H1 (cell line): ENCODE measurements around the gene ITPRIPL2. TPM values are rescaled to one million over a fixed set of nuclear protein-coding genes. Genes with fewer than 3 reads are reported as not detected.

Experiments used
- BRCA1 ChIP-seq: IDR thresholded peaks from 2 replicates; pipeline ENCODE4 v1.6.1; 2012; ENCODE audit warnings: low read depth, low read length, improper control_type of control experiment
- RBBP5 ChIP-seq: IDR thresholded peaks from 2 replicates; pipeline ENCODE4 v1.7.1; 2012; ENCODE audit warnings: low read depth, mild to moderate bottlenecking, inconsistent platforms, low read length, moderate library complexity, borderline replicate concordance
- SIX5 ChIP-seq: IDR thresholded peaks from 2 replicates; pipeline ENCODE4 v1.6.1; 2011; ENCODE audit warnings: mild to moderate bottlenecking, low read depth, low read length
- SP1 ChIP-seq: IDR thresholded peaks from 2 replicates; pipeline ENCODE4 v1.6.1; 2011; ENCODE audit warnings: low read depth, low read length
- TEAD4 ChIP-seq: IDR thresholded peaks from 2 replicates; pipeline ENCODE4 v1.6.1; 2012; ENCODE audit warnings: low read depth, low read length, inconsistent platforms, mixed read lengths
- polyA plus RNA-seq, 7 experiments: library from polyadenylated mRNA; depleted of rRNA in 3 of 7; stranded (reverse) in 5 of 7; unstranded in 2 of 7; fragments of >200 nt in 5 of 7; fragments of 200-250 nt in 2 of 7; gene quantifications; 1 replicate in 5 of 7; 2 replicates in 1 of 7; 4 replicates in 1 of 7; pipeline versions ENCODE4 v1.2.1 to v1.2.3, GENCODE V29; 2011 to 2013; ENCODE audit warnings: missing spikeins in 2 of 7, mixed read lengths in 2 of 7
- total RNA-seq: library from RNA; stranded (reverse); fragmentation: NEBNext Ultra II Directional; extraction: Animal tissue kit (Norgen Biotek cat#: 25700); gene quantifications from 2 replicates; pipeline ENCODE4 v1.2.1, GENCODE V29; 2021

ITPRIPL2 gene
- total and polyA plus RNA-seq, 2 of the 8 experiments (the other 6 are each of a cell fraction or from before 2014, with no cell fraction given) = 1.1 to 3.4 TPM

DNA sequence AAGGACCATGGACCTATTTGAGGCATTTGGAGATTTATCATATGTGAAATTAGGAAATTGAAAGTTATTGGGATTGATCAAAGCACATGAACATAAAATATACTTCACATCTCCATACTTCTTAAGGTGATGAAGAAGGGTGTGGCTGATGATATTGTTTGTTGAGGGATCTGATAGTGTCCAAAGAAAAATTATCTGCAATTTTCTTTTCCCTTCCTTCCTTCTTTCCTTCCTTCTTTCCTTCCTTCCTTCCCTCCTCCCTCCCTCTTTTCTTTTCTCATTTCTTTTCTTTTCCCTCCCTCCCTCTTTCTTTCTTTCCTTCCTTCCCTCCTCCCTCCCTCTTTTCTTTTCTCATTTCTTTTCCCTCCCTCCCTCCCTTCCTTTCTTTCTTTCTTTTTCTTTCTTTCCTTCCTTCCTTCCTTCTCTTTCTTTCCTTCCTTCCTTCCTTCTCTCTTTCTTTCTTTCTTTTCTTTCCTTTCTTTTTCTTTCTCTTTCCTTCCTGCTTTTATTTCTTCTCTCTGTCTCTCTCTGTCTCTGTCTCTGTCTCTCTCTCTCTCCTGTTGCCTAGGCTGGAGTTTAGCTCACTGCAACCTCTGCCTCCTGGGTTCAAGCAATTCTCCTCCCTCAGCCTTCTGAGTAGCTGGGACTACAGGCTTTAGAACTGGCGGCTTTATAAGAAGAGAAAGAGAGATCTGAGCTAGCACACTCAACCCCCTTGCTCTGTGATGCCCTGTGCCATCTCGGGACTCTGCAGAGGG lies 20.9 kb upstream of the ITPRIPL2 start (continued):
- no peak for TF ChIP-seq SIX5
- no peak for TF ChIP-seq TEAD4
- no peak for TF ChIP-seq SP1
- TF ChIP-seq RBBP5 = no peak
- TF ChIP-seq BRCA1 = no peak
